SH-SY5Y (cell line): ENCODE results near the gene ERFL.

ENCODE experiments used
- GATA2 ChIP-seq: IDR thresholded peaks from 2 replicates; pipeline ENCODE4 v1.6.1; 2011; ENCODE audit warnings: mild to moderate bottlenecking, low read depth, low read length
- GATA3 ChIP-seq: IDR thresholded peaks from 2 replicates; pipeline ENCODE4 v1.6.1; 2011; ENCODE audit warnings: low read depth, mild to moderate bottlenecking, low read length, moderate library complexity

The ERFL gene

DNA sequence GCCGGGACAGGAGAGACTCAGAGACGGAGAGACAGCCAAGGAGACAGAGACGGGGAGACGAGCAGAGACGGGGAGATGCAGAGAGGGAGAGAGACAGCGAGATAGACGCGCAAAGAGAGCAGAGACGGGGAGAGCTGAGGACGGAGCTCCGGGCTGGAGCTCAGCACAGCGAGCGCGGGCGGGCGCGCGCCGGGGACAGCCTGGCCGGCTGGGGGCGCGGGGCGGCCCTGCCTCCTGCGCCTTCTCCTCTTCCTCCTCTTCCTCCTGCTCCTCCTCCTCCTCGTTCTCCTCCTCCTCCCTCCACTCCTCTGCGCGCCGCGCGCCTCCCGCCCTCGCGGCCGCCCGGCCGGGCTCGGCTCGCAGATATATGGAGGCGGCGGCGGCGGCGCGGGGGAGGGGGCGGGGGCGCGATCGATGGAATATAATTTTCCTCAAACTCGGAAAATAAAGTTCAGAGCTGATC, at the start of gene ERFL:
ERFL (minus strand) TSS at position 229 of the 463 bp plus-strand sequence. CDS start 15,530 bp downstream, outside the sequence.
- TF ChIP-seq GATA2 (no peak), GATA3 (no peak)

DNA sequence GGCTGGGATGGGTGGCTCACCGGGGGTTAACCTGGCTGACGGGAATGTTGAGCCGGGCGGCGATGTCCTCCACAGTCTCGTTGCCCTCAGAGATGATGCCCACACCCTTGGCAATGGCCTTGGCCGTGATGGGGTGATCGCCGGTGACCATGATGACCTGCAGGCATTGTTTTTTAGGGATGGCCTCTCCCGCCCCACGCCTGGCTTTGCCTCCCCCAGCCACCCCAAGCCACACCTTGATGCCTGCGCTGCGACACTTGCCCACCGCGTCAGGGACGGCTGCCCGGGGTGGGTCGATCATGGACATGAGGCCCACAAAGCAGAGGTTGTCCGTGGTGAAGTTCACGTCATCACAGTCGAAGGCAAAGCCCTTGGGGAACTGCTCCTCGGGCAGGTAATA, 49.7 kb upstream of the ERFL start:
- TF ChIP-seq GATA2 (no peak), GATA3 (no peak)

DNA sequence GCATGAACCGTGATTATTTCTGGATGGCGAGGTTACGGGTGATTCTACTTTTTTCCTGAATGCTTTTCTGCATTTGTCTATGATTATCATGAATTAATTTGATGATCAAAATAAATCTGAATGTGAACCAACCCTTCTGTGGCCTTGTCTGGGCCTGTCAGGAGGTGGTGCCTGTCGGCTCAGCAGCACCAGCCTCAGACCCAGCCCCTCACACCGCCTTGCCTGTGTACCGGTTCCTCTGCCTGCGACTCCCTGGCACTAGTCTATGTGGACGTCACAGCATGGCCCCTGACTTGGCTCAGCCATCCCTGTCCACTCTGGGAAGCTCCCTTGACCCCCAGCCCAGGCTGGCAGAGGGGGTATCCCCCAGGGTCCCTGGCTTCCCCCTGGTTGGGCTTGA, 46.4 kb upstream of the ERFL start:
- TF ChIP-seq GATA3: no peak
- TF ChIP-seq GATA2: no peak

DNA sequence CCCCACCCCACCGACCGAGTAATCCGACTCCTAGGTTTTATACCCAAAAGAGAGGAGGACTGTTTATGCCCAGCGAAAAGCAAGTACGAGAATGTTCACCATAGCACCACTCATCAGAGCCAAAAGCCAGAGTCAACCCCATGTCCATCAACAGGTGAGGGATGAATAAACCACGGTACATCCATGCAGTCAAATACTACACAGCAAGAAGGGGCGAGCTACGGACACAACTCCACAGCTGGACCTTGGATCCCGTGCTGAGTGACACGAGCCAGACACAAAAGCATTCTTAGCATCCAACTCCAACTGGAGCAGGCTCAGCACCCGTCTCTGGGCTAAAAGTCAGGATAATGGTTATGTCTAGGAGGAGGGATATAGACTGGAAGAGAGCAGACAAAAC, 43.1 kb upstream of the ERFL start:
- no peak for TF ChIP-seq GATA2
- no peak for TF ChIP-seq GATA3

DNA sequence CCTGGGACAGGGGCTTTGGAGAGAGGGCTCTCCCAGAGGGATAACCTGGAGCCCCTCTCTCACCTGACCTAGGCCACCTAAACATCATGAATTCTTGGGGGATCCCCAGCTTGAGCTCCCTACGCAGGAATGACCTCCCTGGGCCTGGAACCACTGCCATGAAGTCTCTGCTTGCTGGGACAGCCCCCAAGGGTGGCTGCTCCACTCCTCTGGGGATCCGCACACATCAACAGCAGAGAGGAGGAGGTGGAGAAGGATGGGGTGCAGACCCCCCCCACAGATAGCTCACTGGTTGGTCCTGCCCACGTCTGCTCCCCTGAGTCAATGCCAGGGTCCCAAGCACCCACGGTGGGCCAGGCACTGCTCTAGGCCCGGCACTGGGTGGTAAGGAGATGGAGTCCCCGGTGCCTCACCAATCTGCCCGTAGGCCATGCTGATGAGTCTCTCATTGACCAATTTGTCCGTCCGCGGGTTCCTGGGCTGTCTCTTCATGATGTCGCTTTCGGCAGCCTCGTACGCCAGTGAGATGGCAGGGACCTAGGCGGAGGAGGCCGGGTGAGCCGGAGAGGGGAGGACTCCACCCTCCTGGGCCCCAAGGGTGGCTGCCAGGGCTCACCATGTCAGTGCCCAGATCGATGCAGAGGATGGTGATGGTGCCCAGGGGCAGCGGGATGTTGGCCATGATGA, 41.7 kb upstream of the ERFL start:
- no peak for TF ChIP-seq GATA3
- TF ChIP-seq GATA2: no peak

DNA sequence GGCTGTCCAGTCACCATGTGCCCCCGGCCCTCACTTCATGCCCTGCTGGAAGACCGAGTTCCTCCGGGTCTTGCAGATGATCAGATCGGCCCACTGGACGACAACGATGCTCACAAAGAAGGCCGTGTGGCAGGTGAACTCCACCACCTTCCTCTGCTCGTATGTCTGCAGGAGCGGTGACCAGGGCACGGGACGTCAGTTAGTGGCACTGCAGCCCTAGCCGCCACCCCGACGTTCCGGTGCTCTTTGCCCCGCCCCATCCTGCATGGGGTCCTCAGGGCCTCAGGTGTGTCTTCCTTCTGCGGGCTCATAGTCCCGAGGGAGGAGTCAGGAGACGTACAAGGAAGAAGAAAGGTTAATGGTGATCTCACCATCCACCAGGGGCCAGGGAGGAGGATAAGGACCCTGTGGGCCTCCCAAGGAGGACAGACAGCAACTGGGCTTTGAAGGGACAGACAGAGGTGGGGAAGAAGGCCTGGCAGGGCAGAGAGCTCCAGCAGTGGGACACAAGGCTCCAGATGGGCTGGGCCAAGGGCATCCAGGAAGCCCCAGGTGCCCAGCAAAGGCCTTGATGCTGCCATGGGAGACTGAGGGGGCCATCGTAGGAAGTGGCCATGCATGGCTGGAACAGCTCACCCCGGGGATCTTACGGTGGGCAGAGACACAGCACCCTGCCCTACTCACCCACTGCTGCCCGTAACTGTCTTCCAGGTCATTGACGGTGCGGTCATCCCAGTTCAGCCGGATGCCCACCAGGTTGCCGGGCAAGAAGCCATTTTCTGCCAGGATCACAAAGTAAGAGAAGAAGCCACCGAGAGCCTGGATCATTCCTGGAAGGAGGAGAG, 40.7 kb upstream of the ERFL start:
- no peak for TF ChIP-seq GATA3
- no peak for TF ChIP-seq GATA2

DNA sequence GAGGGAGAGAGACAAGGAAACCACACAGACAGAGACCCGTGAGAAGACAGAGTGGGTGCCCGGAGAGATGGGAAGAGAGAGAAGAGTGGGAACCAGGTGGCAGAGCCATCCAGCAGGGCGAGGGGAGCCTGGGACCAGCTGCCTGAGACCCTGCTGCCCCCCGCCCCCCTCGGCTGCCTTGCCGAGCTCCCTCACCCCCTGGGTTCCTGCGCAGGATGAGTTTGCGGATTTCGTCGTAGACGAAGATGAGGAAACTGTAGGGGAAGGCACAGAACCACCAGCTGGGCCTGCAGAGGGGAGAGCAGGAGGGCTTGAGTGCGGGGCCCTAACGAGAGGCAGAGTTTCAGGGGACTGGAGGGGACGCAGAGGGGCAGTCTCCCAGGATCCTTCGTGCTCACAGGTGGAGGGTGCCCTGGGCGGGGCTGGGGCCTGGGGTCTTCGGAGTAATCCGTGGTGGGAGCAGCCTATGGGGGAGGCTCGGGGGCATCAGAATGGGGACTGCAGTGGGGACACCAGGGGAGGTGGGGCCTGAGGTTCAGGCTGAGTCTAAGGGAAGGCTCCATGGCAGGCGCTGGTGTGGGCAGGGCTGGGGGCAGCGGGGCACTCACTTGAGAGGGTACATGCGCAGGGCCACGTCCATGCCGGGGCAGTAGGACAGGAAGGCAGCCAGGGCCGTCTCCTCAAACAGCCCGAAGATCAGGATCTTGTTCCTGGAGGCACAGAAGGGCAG, 39.0 kb upstream of the ERFL start:
- no peak for TF ChIP-seq GATA3
- TF ChIP-seq GATA2: no peak

DNA sequence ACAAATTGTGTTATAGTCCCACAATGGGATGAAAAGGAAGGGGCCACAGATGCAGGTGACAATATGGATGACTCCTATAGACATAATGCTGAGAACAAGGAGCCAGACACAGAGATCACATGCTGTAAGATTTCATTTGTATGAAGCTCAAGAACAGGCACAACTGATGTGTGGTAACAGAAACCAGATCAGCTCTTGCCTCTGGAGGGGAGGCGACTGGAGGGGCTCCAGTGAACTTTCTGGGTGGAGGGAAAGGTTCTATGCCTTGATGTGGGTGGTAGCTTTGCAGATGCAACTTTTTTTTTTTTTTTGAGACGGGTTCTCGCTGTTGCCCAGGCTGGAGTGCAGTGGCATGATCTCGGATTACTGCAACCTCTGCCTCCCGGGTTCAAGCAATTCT, 36.9 kb upstream of the ERFL start:
- no peak for TF ChIP-seq GATA3
- TF ChIP-seq GATA2: no peak

DNA sequence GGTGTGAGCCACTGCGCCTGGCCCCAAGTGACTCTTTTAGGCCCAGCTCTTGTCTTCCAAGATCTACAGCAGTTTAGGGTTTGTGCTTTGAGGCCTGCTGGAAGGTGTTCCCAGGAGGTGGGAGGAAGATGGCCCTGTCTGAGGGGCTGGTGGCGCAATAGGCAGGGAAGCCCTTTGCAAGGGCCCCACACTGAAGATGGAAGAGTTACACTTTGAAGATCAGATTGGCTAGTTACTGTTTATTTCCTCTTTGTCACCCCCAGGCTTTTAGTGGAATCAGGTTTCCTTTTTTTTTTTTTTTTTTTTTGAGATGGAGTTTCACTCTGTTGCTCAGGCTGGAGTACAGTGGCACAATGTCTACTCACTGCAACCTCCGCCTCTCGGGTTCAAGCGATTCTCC, 32.7 kb upstream of the ERFL start:
- TF ChIP-seq GATA2: no peak
- TF ChIP-seq GATA3: no peak

DNA sequence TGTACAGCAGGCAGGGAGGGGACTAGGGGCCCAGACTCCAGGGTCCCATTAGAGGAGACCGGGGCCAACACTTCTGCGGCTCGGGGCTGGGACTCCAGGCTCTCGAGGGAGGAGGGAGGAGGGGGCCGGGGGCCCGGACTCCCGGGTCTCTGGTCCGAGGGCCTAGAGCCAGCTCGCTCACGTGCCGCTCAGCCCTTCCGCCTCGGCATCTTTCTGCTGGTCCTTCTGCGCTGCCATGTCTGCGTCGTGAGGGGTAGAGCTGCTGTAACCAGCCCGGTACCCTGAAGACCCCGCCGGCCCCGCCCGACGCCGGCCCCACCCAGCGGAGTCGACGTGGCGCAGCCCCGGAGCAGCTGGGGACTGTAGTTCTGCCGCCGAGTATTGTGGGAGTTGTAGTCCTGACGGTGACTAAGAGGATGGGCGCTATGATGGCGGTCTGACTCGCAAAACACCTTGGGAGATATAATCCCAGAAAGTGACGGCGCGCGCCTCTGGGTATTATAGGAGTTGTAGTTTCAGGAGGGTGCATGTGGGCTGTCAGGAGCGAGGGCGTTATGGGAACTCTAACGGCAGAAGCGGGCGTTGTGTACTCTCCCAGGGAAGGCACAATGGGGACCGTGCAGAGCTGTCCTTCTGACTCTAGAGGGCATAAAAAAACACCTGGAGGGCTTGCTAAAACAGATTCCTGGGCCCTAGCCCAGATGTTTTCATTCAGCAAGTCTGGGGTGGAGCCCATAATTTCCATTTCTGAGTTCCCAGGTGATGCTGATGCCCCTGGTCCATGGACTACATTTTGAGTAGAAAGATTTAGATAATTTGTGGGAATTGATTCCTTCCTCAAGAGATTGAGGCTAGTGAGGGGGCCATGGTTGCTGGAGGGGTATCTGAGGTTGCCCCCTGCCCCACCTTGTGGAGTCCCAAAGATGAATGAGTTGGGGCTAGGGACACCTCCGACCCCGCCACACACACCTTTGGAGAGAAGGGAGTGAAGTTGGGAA, 31.1 kb upstream of the ERFL start, which contains the start of gene RABAC1:
RABAC1 (minus strand) TSS at position 266 of the 998 bp plus-strand sequence; CDS start at position 237, 29 bp downstream.
- TF ChIP-seq GATA2 (no peak; the same call in 1 of the 2 replicates), GATA3 (no peak)

DNA sequence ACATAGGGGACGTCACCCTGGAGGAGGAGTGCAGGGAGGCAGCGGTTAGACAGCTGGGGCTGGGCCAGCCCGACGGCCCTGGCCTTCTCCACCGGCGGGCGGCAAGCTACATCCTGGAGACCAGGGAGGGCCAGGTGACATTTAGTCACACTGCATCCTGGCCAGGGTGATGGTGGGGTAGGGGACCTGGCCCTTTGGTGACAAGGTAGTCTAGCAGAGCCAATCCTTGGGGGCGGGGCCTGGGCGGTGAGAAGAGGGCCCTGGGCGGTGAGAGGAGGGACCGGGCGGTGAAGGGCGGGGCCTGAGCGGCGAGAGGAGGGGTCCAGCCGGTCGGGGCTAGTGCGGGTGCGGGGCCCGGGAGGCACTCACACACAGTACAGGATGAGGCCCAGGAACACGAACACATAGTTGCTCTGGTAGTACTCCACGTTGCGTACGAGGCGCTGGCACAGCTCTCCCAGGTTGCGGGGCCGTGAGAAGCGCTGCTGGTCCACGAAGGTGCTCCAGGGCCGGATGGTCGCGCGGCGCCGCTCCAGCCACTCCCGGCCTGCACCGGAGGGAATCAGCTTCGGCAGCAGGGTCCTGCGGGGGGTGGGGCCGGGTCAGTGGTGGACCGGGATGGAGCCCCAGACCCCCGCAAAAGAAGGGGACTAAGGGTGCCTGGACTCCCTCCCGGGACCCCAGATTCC, 30.3 kb upstream of the ERFL start:
- no peak for TF ChIP-seq GATA3
- TF ChIP-seq GATA2: no peak

DNA sequence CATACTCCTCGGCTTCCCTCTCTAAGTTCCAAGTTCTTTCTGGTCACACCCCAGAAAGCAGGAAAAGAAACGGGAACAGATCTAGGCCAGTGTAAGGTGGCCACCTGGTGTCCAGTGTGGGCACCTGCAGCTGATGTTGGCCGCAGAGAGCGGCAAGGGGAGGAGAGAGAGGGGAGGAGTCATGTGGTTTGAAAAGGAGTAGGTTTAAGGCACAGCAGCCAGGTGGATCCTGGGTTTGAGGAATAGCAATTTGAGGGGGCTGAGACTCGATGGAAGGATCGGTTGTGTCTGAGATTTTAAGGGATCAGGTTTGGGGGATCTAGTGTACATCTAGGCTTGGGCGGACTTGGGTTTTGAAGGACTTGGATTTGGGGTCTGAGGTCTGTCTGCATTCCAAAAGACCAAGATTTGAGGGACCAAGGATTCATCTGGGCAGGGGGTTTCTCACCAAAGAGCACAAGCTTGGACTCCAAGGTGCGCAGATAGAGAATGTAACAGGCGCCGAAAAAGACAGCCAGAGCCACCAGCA, 29.7 kb upstream of the ERFL start:
- no peak for TF ChIP-seq GATA2
- no peak for TF ChIP-seq GATA3
